Activated T-cell treated with anti-CD3 and anti-CD28 coated beads for 1 hour (primary cell): ENCODE results near the gene DISP2.
A peak's percentile ranks its signal among the peaks of the same experiment; 100 is the strongest.

Experiments used
- DNase-seq: peaks from one replicate; pipeline ENCODE4 v3.0.0-alpha.2; 2020; ENCODE audit warnings: low read depth

Gene DISP2, protein sequence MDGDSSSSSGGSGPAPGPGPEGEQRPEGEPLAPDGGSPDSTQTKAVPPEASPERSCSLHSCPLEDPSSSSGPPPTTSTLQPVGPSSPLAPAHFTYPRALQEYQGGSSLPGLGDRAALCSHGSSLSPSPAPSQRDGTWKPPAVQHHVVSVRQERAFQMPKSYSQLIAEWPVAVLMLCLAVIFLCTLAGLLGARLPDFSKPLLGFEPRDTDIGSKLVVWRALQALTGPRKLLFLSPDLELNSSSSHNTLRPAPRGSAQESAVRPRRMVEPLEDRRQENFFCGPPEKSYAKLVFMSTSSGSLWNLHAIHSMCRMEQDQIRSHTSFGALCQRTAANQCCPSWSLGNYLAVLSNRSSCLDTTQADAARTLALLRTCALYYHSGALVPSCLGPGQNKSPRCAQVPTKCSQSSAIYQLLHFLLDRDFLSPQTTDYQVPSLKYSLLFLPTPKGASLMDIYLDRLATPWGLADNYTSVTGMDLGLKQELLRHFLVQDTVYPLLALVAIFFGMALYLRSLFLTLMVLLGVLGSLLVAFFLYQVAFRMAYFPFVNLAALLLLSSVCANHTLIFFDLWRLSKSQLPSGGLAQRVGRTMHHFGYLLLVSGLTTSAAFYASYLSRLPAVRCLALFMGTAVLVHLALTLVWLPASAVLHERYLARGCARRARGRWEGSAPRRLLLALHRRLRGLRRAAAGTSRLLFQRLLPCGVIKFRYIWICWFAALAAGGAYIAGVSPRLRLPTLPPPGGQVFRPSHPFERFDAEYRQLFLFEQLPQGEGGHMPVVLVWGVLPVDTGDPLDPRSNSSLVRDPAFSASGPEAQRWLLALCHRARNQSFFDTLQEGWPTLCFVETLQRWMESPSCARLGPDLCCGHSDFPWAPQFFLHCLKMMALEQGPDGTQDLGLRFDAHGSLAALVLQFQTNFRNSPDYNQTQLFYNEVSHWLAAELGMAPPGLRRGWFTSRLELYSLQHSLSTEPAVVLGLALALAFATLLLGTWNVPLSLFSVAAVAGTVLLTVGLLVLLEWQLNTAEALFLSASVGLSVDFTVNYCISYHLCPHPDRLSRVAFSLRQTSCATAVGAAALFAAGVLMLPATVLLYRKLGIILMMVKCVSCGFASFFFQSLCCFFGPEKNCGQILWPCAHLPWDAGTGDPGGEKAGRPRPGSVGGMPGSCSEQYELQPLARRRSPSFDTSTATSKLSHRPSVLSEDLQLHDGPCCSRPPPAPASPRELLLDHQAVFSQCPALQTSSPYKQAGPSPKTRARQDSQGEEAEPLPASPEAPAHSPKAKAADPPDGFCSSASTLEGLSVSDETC (N-terminal part only)

DNA sequence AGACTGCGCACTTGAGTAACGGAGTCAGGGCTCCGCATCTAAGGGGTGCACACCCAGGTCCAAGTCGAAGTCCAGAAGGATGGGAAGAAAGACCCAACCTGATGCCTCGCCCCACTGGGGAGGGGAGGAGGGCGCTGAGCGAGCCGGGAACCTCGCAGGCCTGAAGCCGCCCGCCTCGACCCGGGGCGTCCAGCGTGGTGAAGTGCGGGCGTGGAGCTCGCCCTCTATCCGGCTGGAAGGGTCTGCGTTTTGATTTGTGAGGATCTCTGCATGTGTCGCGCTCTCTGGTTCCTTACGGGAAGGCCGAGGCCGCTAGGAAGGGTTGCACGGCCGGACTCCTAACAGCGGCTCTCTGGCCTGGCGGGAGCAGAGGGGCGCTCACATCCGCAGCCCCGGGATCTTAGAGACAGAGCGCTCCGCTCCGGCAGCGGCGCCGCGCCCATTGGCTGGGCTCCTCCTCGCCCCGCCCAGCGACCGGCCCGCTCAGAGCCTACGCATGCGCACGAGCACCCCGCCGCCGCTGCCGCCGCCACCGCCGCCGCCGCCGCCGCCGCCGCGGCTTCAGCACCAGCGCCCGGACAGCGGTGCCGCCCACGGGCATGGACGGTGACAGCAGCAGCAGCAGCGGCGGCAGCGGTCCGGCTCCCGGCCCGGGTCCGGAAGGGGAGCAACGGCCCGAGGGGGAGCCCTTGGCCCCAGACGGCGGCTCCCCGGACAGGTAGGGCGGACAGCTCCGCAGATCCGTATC is at the start of gene DISP2:
Gene DISP2, plus strand, starts transcription at position 497 of the 748 bp plus-strand sequence. Its CDS starts 103 bp downstream, at position 600.
- peak; percentile 80 for DNase-seq

DNA sequence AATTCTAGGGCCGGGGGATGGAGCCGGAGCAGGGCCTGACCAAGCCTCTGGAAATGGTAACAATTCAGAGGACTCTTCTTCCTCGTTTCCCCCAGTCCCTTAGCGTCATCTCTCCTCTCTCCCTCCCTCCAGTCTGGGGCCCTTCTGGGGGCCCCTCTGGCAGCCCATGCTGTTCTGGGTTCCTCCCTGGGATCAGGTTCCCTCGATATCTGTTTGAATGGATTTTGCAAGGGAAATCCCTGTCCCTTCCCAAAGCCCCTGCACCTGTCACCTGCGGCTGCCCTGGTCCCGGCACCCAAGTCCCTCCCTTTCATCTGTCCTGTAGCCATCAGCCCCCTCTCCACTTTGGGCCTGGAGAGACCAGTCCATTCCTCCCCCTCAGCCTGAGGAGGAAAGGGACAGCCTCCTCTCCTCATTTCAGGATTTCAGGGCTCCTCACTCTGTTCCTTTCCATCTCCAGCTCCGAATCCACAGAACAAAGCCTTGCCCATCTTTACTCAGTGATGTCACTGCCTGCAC is 48.6 kb upstream of the DISP2 start:
- DNase-seq, result no peak

DNA sequence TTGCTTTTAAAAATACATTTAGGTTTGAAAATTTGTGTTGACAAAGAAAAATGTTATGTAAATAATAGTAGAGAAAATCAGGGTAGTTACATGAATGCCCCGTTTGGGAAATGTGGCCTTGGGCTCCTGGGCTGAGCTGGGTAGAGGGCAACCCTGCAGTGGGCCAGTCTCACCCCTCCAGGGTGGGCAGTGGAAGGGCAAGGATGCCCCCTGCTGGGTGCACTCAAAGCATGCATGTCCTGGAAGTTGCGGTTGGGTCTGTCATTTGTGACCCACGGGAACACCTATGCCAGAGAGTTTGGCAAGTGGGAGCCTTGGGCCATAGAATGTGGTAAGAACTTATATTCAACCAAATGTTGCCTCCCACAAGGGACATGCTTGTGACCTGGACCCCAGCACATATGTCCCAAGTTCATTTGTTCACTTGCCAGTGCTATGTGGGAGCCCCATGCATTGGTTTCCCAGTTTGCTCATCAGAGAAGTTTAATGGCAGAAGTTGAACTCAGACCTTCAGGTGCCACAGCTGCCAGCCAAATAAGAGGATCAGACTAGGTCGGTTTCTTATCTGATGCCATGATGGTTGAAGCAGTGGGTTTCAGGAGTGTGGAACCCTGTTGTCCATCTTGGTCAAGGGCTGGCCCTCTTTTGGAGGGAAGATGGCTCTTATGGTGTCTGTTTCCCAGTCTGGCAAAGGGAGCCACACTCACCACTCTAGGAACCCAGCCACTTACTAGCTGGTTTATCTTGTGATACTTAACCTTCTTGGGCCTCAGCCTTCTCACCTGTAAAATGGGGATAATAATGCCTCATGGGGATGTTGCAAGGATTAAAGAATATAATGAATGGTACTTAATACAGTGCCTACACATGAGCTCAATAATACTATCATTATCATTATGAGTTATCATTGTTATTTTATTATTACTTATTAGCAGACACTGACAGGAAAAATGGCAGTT is 47.7 kb upstream of the DISP2 start:
- peak; percentile 48 for DNase-seq

DNA sequence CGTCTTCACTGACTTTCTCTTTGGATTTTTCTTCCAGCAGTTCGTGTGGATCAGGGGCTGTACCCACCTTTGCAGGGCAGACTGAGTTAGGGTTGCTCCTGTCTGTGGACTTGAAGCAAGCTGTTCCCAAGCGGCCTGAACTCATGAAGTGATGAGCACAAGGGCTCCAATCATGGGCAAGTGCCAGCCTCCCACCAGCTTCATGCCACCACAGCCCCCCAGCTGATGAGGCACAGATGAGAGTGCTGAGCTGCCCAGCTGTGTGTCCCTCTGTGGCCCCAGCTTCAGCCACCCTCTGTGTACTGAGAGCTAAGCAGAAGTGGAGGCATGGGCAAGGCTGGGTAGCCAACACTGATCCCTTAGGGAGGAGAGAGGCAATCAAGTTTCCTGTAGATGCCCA is 47.0 kb upstream of the DISP2 start:
- DNase-seq, result no peak

DNA sequence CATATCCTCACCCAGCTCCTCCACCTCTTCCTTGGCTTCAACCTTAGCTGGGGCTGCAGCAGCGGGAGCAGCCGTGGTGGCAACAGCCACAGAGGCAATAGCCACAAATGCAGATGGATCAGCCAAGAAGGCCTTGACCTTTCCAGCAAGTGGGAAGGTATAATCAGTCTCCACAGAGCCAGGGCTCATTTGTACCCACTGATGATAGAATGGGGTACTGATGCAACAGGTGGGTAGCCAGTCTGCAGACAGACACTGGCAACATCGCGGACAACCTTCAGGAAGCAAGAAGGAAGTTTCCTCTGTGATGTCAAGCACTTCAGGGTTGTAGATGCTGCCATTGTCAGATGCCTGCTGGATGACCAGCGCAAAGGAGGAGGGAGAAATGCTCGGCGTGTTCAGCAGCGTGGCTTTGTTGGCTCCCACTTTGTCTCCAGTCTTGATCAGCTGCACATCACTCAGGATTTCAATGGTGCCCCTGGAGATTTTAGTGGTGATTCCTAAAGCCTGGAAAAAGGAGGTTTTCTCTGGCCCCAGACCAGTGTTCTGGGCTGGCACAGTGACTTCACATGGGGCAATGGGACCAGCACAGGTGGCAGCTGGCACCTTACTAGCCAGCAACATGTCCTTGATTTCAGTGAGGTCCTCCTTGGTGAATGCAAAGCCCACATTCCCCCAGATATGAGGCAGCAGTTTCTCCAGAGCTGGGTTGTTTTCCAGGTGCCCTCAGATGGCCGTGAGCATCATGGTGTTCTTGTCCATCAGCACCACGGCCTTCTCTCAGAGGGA is 45.5 kb upstream of the DISP2 start:
- no peak for DNase-seq

DNA sequence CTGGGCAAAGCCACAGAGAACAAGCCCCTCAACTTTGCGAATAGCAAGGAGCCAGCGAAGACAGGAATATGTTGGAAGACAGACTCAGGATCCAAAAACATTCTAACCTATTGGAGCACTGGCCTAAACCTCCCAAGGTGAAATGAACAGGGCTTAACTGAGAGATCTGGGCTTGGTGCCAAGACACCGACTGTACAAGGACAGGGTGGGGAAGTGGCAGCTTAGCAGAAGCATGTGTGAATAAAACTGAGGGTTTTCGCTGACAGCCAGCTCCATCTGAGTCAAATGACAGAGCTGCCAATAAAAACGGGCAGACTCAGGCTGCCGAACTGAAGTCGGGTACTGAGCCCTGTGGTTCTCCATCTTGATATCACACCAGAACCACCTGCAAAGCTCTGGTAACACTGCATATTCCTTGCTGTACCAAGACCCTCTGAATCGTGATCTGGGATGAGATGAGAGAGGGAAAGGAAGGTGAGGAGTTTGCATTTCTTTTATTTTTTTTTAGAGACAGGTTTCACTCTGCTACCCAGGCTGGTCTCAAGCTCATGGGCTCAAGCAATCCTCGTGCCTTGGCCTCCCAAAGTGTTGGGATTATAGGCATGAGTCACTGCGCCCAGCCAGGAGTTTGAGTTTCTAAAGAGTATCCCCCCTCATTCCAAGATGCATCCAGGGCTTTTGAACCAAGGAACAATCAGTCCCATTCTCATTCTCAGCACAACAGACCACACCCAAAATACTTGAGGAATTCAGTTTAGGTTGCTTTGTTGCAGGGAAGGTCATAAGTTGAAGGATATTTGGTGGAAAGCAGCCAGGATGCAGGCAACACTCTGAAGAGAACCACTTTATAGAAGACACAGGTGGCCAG is 44.3 kb upstream of the DISP2 start:
- peak; percentile 21 for DNase-seq

DNA sequence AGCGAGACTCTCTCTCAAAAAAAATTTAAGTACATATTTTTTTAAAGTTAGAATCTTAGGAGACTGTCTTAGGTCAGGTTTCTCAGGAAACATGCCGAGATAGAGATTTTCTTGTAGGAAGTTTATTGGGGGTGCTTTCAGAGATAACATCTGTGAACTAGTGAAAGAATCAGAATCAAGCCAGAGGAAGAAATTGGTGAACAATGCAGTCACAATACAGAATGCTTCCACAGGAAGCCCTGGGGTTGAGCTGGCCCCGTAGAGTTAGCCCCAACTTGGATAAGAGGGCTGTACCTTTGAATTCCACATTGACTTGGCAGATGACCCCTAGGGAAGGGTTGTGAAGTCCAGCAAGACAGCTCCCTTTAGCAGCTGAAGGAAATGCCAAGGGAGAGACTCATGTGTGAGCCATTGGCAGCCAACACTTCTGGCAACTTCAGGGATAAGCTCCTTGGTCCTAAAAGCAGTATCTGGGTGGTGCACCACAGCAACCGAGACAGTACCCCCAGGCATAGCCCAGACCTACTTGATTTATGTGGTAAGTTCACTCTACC is 43.2 kb upstream of the DISP2 start:
- no peak for DNase-seq

DNA sequence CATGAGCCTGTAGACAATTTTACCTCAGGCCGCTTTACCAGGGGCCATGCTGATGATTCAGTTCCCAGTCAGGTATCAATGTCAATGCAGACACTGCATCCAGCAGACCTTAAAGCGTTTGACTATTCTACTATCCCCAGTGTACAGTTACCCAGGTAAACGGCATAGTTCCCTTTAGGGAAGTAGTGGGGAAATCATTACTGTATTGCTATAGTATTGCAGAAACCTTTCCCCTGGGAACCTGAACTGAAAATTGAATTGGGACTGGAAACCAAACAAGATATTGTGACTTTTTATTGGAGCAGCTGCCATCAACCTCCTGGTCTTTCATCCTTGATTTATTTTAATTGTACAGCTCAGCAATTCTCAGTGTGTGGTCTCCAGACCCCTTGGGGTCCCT is 41.1 kb upstream of the DISP2 start:
- no peak for DNase-seq

DNA sequence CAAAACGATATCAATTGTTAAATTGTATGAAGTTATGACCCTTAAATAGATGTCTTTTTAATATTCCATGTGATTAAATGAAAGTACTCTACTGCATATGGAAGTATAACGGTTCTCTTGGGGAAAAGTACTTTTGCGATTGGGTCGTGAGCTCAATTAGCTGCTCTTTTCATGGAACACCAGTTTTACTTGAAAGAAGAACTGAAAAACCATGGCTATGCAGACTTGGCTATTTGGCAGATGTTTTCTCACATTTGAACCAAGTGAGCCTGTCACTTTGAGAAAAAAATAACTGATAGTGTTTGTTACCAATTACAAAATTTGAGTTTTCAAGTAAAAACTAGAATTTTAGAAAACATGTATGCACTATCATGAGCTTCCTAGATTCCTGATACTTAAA is 40.4 kb upstream of the DISP2 start:
- DNase-seq, result no peak

DNA sequence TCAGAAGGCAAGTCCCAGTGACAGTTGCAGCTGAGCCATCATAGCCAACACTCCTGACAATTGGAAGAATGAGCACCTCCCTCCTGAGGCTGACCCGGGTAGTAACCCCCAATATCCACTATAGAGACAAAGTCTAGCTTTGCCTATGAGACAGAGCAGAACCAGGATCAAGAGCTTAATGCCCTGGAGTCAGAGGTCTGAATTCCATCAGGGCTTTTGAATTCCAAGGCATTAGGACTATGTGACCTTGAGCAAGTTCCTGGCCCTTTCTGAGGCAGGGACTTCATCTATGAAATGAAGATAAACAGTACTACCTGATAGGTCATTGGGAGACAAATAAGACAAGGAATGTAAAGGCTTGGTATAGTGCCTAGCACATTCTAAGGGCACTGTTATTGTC is 37.6 kb upstream of the DISP2 start:
- no peak for DNase-seq

DNA sequence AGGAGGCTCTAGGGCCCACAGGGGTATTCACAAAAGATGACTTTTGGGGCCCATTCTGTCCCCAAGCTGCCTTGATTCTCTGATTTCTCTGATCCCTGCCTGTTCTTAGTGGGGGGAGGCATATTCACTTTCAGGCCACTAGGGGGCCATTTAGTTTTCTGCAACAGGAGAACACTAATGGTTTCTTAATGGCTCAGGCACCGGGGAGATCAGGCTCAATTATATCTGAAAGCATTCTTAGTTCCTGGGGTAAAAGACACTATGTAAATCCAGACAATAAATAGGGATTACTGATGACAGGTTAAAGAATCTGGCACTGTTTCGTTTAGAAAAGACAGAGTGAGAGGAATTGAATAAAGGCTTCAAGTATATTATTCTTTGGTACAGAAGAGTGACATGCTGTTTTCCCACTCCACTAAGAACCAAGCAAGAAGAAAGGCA is 37.1 kb upstream of the DISP2 start:
- DNase-seq, result peak; percentile 22

DNA sequence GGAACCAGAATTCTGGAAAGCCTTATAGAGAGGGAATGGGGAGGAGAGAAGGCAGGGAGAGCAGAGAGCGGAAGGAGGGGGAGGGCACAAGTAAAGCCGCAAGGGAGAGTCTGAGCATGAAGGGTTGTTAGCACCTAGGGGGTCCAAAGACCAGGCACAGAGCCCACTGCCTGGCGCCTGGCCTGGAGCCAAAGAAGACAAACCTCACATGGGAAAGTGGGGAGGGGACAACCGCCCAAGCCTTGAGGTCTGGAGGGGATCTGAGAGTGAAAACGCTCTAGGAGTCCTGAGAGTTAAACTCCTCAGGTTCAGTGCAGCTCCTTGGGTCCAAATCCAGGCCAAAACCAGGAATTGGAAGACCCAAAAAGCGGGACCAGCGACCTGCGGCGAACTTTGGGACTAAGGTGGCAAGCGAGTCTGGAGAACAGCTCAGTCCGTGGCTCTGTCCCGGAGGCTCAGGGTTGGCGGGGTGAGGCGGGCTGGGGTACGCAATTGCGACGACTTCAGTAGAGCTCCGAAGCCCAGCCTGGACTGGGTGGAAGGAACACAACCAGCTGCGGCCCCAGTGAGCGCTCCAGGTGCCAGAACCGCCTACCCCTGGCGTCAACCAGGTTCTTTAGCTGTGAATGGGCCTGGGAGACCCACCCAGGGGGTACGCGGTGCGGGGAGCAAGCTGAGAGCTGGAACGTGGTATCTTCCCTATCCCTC is 35.3 kb upstream of the DISP2 start:
- DNase-seq, result no peak

DNA sequence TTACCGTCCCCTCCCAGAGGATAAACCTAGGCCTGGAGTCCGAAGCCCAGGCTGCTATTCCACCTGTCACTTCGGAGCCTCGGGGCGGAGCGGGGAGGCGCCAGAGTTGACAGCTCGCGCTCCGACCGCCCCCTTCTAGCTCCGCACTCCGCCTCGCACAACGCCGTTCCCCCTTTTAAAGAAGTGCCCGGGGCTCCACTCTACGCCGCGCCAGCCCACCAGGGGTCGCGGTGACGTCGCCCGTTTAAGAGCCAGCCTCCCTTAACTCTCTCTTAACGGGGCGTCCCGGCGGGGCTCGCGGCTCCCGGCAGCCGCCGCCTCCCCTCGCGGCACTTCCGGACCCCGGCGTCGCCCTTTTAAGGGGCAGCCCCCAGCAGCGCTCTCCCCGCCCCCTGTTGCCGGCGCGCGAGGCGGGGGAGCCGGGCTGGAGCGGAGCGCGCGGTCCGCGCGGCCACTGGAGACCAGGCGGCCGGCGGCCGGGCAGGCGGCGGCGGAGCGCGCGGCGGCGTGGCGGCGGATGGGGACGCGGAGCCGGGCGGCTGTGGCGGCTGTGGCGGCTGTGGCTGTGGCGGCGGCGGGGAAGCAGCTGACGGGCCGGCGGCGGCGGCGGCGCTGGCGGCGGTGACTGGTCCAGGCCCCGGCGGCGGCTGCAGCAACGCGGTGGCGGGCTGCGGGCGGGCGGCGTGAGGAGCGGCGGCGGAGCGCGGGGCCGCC is 34.6 kb upstream of the DISP2 start, which contains the start of gene INAFM2:
Gene INAFM2, plus strand, starts transcription at position 454 of the 714 bp plus-strand sequence. CDS start 364 bp downstream, outside the sequence.
- DNase-seq, result peak; percentile 86

DNA sequence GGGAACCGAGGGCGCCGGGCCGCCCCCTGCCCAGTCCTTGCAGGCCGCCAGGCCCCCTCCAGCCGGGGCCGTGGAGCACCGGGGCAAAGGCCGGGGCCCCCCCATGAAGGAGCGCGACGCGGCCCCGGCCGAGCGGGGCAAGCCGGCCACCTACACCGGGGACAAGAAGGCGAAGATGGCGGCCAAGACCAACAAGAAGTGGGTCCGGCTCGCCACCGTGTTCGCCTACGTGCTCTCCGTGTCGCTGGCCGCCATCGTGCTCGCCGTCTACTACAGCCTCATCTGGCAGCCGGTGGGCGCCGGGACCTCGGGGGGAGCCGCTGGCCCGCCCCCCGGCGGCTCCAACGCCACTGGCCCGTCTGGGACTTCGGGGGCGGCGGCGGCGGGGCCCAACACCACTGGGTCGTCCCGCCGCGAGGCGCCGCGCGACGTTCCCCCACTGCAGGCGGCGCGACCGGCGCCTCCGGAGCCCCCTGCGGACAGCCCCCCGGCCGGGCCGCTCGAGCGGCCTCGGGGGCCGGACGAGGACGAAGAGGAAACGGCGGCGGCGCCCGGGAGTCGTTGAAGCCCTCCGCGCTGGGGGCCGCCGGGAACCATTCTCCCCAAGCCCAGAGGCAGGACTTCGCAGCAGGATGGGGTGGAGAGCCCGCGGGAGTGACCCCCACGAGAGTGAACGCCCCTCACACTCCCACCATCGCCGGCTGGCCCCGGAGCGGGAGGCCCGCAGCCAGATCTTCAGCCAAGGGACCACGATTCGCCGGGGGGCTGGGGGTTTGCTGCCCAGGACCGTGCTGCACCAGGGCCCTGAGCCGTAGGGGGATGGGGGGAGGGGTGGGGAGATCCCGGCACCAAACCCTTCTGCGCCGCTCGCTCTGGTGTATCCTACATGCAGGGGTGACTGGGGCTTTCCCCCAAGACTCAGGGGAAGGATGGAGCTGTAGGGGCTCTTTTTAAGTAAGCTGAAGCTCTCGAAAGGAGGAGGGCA is 33.8 kb upstream of the DISP2 start:
- DNase-seq, result no peak

DNA sequence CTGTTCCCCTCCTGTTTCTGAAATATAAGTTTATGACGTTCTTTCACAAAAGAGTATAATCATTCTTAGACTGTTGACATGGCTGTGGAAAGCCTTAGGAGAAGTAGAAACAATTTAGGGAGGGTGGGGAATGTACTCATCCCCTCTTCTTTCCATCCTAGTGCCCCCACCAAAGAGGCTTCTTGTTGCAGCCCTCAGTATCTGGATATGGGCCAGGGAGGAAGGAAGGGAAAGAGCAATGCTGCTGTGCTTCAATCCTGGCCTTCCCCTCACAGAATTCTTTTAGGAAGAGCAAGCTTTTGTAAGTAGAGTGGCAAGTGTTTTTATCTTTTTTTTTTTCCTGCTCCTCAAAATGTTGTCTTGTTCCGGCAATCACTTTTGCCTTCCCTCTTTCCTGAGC is 32.8 kb upstream of the DISP2 start:
- DNase-seq, result no peak
